Breast epithelium (tissue), 3 donors: ENCODE data around the gene SEMA3C.

Source experiments
- CTCF ChIP-seq, 3 donors: fragments of 450-650 bp; IDR thresholded peaks; one replicate each; pipeline ENCODE4 v1.5.1; 2016 to 2017; ENCODE audit warnings: antibody characterized with exemption in 3 of 3, mild to moderate bottlenecking in 3 of 3, moderate library complexity in 3 of 3
- POLR2A ChIP-seq: fragments of 450-650 bp; IDR thresholded peaks from one replicate; pipeline ENCODE4 v1.6.1; 2016; ENCODE audit warnings: antibody characterized with exemption, mild to moderate bottlenecking, moderate library complexity
- POLR2AphosphoS5 ChIP-seq, 3 donors: sonication (generic); formaldehyde crosslinking; IDR thresholded peaks; one replicate each; pipeline ENCODE4 v1.6.1; 2017; ENCODE audit warnings: antibody characterized with exemption in 3 of 3

- TF ChIP-seq CTCF (IDR thresholded peaks at IDR 0.05): no peak
- TF ChIP-seq POLR2AphosphoS5 (IDR thresholded peaks at IDR 0.05): no peak
- TF ChIP-seq POLR2A: no peak
These were observed 128.0 kb downstream of the SEMA3C start for GRCh38 chr7:80790877-80791276.
